GM18502 (cell line): Measurements from ENCODE around the gene COL16A1.

ENCODE experiments used
- ATAC-seq: cut with Tn5 transposase; IDR thresholded peaks from one replicate; pipeline ENCODE4 v1.9.1; 2021; ENCODE audit warnings: mild to moderate bottlenecking; ENCODE audit not compliant: unreplicated experiment, poor library complexity

COL16A1 gene

GRCh38 chr1:31652891-31653499, 50.8 kb downstream of the COL16A1 start:
- no peak for ATAC-seq

- ATAC-seq, result no peak
Observed at GRCh38 chr1:31651766-31652165, 52.1 kb downstream of the COL16A1 start.

GRCh38 chr1:31651089-31651420, 52.8 kb downstream of the COL16A1 start:
- ATAC-seq, result no peak

GRCh38 chr1:31650161-31651088, 53.4 kb downstream of the COL16A1 start:
- no peak for ATAC-seq

- no peak for ATAC-seq
Observed at GRCh38 chr1:31648641-31649357, 55.0 kb downstream of the COL16A1 start.

- ATAC-seq, result no peak
Observed at GRCh38 chr1:31648190-31648589, 55.6 kb downstream of the COL16A1 start.

GRCh38 chr1:31647106-31647505, 56.7 kb downstream of the COL16A1 start:
- no peak for ATAC-seq

- no peak for ATAC-seq
Observed at GRCh38 chr1:31646259-31646960, 57.4 kb downstream of the COL16A1 start.

- no peak for ATAC-seq
Observed at GRCh38 chr1:31645274-31645568, 58.6 kb downstream of the COL16A1 start.

GRCh38 chr1:31644560-31645273, 59.1 kb downstream of the COL16A1 start, which contains the start of gene PEF1:
PEF1 (minus strand) TSS chr1:31644876; CDS start chr1:31644864, 12 bp downstream.
- ATAC-seq, result peak; percentile 88

- ATAC-seq, result peak; percentile 16
Observed at GRCh38 chr1:31643976-31644559, 59.7 kb downstream of the COL16A1 start.

GRCh38 chr1:31642897-31643296, 60.9 kb downstream of the COL16A1 start:
- ATAC-seq, result no peak

GRCh38 chr1:31642366-31642765, 61.5 kb downstream of the COL16A1 start:
- ATAC-seq, result no peak

GRCh38 chr1:31640964-31641363, 62.9 kb downstream of the COL16A1 start:
- no peak for ATAC-seq

- ATAC-seq, result no peak
Observed at GRCh38 chr1:31640179-31640578, 63.6 kb downstream of the COL16A1 start.

GRCh38 chr1:31639543-31639942, 64.3 kb downstream of the COL16A1 start:
- no peak for ATAC-seq

- ATAC-seq, result no peak
Observed at GRCh38 chr1:31637915-31638673, 65.7 kb downstream of the COL16A1 start.

GRCh38 chr1:31633117-31633516, 70.7 kb downstream of the COL16A1 start:
- no peak for ATAC-seq

GRCh38 chr1:31632649-31633048, 71.2 kb downstream of the COL16A1 start:
- no peak for ATAC-seq
